Activated T-cell treated with anti-CD3 and anti-CD28 coated beads for 48 hours (primary cell): ENCODE data around the gene CEACAM3.

ENCODE experiments used
- DNase-seq: peaks from one replicate; pipeline ENCODE4 v3.0.0-alpha.2; 2020; ENCODE audit warnings: low read depth

Gene CEACAM3

DNA sequence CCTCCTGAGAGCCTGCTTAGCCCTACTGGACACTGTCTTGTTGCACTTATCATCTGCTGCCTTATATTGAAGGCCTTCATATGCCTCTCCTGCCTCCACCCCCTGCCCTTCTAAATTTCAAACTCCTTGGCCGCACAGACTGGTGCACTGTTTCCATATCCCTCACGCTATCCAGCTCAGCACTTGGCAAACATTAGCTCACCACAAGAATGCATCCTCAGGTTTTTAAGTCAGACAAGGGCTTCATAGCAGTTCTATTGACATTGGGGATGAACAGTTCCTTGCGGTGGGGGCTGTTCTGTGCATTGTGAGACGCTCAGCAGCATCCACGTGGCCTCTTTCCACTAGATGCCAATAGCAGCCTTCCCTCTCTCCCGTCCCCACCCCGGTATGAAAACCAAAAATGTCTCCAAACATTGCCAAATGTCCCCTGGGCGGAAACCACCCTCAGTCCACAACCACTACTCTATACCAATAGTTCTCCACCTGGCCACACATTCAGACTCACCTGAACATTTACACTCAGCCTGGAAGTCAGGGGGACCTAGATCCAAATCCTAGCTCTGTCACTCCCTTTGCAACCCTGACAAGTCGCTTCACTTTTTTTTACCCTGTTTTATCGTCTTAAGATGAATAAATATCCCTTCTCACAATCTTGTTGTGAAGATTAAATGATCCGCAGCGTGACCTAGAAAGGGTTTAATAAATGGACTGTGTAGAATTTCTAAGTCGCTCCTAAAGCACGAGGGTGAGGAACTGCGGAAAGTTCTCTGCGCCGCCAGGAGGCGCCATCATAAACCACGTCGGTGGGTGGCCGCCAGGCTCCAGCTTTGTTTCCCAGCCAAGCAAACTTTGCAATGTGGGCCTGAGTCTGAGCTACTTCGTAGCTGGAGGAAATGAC is 3.6 kb upstream of the CEACAM3 start:
- DNase-seq = peak; percentile 48

DNA sequence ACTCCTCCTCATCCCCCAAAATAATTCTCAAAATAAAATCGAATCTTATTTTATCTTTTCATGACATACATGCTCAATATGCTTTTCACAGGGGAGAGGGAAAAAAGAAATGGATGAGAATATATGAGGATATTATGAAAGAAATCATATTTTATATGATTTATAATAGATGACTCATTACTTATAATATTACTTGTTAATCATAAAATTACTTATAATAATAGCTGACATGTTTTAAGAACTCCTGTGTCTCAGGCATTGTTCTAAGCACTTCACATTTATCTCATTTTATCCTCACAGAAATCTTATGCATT is 3.0 kb upstream of the CEACAM3 start:
- DNase-seq = no peak

DNA sequence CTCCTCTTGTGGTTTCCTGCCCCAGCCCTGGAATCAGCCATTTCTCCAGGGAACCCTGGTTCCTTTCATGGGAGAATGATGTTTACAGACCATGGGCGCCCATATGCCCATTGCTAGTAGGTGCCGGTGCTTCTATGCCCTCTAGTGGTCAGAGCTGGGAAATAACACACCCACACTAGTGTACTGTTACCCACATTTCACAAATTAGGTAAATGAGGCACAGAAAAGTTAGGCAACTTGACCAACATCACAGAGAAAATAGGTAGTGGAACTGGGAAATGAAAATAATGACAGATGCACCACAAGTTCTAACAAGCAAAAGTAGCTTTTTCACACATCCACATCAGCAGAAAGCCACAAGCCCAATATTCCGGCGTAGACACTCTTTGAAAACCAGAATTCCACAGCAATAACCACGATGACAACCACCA is 1.3 kb upstream of the CEACAM3 start:
- DNase-seq = peak; percentile 35

DNA sequence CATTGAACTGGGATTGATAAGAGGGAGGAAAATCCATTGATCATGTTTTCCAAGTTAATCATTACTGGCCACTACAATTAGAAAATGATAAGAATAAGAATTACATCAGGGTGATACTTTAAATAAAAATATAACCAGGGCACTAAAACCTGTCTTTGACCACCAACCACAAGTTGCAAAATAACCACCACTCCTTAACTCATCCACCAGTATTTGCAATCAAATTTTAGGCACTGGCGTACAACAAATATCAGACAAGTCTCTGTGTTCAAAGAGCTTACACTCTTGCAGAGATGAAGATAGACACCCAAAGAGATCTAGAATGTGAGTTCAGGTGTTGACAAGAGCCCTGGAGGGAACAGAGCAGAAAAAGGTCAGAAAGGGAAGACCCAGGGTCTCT is 514 bp downstream of the CEACAM3 start:
- DNase-seq = no peak

DNA sequence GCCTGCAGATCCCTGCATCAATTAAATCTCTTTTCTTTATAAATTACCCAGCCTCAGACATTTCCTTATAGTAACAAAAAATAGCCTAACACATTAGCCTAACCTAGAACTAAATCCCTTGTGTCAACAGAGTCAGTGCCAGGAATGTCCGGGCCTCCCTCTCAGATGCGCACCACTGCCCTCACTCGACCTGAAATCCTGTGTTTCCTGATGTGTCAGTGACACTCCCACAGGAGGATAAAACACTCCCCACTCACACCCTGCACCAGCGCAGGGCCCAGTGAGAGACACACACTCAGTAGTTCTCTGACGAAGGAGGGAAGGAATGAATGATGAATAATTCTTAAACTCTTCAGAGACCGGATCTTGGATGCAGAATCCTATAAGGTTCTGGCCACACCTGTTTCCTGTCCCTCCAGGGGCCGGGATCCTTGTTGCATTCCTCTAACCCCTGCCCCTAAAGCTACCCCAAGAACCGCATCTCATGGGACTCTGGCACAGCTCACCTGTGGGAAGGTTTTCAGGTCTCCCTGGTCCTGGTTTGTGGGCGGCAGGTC is 3.1 kb downstream of the CEACAM3 start:
- no peak for DNase-seq

DNA sequence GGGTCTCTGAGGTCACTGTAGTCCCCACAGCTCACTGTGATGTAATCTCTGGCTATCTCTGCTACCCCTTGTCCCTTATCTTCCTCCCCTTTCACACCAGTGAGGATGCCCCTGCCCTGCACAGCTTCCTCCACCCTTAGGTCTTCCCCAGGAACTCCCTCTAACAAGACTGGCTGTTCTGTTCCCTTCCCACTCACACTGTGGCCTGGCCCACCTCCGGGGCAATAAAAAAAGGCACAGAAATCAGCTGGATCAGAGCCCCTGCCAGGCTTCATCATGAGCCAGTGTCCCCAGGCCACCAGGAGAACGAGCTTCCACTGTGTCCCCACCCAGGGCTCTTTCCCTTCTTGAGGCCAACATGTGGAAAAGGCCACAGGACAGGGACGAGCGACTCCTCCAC is 4.6 kb downstream of the CEACAM3 start:
- DNase-seq = no peak

DNA sequence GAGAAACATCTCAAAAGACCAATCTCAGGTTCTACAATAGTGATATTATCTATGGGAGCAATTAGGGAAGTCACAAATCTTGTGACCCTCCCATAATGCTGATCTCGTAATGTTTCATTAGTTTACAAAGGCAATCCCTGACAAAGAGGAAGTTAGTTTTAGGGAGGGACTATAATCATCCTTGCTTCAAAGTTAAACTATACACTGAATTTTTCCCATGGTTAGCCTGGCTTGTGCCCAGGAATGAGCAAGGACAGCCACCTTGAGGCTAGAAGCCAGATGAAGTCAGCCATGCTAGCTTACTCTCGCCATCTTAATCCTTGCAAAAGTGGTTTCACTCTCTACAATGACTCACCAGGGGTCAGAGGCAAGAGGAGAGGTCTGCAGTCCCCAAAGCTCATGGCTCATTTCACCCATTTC is 5.4 kb downstream of the CEACAM3 start:
- DNase-seq = no peak

DNA sequence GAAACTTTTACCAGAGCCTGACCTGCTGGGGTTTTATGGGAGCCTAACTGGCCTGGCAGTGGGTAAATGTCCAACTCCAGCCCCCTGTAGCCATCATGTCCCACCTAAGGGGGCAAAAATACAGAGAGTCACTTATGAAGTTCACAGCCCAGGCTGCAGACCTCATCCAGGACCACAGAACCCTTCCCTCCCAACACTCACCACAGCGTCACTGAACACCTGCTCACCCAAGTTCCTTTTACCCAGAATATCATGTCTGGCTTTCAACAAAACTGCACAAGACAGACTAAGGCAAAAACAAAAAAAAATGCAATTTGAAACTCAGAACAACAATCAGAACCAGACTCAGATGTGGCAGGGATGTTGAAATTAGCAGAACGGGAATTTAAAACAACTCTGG is 6.4 kb downstream of the CEACAM3 start:
- no peak for DNase-seq

DNA sequence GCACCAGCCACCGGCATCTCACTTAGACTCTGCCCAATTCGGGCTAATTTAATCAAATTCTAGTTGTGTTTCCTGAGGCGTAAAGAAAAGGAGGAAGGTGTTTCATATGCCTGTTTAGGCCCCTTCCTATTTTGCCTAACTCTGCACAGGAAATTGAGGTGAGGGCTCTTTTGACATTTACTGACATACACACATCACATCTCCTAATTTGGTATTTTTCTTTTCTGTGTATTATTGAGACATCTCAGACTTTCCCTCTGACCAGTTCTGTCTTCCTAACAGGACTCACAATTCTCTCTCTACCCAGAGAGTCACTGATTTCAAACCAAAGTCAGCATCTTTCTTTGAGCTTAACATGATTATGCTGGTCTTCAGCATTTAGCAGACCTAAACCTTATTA is 7.9 kb downstream of the CEACAM3 start:
- no peak for DNase-seq

DNA sequence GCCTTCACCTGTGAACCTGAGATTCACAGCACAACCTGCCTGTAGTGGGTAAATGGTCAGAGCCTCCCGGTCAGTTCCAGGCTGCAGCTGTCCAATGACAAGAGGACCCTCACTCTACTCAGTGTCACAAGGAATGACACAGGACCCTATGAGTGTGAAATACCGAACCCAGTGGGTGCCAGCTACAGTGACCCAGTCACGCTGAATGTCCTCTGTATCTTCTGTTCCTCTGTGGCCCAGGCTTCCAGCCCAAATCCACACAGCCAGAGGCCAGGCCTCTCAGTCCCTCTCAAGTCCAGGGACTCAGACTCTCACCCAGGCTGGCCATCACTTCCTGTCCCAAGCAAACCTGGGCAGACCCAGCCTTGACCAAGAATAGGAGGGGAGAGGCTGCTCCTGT is 10.8 kb downstream of the CEACAM3 start:
- DNase-seq = no peak

DNA sequence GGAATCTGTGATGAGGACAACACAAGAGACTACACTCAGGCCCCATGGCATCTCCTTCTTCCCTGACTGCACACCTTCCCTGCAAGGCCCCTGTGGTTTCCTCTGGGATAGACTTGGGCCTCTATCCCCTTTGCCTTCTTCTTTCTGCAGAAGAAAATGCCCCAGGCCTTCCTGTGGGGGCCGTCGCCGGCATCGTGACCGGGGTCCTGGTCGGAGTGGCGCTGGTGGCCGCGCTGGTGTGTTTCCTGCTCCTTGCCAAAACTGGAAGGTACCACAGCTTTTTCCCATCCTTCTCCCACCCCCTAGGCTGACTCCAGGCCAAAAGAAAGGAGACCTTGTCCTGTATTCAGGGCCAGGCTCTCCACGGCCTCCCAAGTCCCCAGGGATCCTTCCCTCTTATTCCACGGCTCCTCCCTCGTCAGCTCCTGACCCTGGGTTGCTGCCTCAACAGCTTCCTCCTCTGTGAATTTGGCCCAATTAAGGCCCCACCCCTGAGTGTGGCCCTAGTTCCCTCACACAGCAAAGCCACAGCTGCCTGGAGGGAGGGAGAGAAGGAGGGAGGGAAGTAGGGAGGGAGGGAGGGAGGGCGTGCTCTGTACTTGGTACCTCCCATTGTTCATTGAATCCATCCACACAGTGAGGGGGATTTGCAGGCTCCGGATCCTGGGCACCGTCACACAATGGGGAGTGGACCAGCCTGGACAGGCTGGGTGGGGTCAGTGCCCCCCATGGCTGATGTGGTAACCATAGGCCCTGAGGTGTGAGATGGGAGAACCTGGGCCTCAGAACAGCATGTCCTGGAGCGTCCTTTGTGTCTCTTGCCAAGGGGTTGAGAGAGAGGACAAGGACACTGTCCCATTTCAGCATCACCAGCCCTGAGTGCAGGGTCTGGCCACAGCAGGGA is 12.5 kb downstream of the CEACAM3 start:
- no peak for DNase-seq

DNA sequence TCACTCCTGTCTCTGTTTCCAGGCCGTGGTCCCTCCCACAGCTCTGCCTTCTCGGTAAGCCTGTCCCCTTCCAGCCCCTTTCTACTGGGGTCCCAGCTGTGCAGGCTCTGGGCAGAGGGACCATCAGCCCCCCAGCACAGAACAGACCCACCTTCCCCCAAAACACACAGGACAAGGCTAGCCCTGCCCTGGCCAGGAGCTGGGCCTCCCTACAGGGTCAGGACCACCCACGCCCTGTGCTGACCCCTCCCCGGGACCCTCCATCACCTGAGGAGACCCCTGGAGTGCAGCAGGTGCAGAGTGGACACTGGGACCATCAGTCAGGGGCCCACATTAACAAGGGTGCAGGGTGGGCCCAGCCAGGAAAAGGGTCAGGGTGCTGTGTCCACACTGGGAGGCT is 13.9 kb downstream of the CEACAM3 start:
- DNase-seq = no peak

DNA sequence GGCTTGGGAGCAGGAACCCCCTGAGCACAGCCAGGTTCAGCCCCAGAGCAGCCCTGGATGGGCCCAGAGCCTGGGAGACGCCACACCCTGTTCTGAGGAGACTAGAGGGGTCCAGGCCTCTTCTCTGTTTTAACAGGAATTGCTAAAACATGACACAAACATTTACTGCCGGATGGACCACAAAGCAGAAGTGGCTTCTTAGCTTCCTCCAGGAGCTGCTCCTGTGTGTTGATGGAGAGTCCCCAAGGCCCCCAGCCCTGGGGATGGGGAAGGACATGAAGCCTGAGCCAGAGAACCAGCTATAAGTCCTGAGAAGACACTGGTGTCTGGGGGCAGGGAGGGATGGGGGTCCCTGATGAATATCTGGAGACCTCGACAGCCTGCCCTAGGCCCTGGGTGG is 14.6 kb downstream of the CEACAM3 start:
- no peak for DNase-seq

DNA sequence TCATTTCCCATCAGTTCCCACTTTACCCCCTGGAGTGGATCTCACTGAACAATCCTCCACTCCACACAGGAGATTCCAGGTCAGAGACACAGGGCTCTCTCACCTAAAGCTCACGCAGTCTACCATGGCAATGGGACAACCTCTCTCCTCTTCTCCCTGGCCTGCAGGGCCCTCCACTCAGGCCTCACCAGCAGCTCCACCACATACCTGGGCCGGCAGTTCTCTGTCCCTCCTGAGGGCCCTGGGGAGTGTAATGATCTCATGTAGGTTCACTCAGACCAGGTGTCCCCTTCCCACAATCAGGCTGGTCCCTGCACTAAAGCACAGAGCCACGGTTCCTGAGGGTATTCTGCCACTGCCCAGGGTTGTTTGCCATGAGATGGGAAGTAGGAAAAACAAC is 15.6 kb downstream of the CEACAM3 start:
- DNase-seq = no peak

DNA sequence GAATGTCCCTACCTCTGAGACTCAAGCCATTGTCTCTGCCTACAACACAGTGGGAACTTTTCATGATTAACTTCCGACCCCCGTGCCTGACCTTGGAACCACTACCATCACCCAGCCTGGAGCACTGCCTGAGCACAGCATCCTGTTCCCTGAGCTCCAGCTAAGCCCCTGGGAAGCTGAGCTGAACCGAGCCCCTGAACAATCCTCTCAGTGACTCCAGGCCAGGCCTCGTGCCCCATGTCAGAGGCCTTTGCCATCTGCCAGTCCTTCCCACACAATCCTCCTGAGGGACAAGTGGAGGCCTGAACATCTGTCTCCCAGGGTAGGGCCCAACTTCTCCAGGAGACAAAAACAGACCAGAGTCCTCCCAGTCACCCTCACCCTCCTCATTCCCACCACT is 17.5 kb downstream of the CEACAM3 start:
- DNase-seq = no peak

DNA sequence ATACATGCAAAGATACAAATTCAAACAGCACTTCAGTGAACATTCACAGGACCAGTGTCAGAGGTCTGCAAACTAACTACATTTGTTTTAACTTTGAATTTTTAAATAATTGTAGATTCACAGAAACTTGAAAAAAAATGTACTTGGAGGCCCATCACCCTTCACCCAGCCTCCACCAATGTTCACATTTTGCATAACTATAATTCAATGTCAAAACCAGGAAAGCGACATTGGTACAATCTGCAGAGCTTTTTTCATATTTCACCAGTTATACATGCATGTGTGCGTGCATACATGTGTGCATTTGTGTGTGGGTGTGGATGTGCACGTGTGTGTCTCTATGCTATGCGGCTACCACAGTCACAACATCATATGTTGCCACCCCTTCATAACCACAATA is 18.9 kb downstream of the CEACAM3 start:
- DNase-seq = no peak

DNA sequence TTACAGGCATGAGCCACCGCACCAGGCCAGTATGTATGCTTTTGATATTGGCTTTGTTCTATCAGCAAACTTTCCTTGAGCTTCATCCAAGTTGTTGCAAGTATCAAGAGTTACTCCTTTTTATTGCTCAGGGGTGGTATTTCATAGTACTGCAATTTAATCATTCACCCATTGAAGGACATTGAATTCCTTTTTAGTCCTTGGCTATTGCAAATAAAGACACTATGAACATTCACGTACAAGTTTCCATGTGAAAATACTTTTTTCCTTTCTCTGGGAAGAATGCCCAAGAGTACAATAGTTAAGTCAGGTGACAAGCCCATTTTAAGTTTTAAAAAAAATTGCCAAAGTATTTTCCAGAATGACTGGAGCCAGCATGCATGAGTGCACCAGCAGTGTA is 20.4 kb downstream of the CEACAM3 start:
- no peak for DNase-seq

DNA sequence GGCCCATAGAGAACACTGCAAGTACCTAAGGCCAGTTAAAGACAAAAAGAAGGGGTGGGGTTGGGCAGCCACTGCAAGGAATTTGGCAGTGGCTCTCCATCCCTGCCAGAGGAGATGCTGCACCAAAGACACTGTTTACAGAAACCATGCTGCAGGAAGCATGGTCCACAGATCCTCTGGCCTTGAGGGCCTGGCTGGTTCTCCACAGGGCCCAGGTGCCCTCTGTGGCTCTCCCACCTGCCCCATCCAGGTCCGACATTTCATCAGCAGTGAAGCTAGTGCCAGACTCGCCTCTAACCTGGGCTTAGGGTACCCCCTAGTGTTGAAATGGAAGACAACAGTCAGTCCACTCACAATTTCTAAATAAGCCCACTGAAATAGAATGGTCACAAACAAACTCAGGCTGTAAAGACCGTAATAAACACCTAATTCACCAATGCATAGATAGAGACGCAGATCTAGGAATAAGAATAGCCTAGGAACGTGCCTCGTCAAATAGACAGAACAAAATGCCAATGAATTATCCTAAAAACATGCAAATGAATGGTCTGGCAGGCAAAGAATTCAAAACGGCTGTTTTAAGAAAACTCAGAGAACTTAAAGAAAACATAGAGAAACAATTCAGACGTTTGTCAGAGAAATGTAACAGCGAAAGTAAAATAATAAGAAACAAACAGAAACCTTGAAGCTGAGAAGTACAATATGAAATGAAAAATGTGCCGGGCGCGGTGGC is 24.8 kb downstream of the CEACAM3 start:
- peak; percentile 30 for DNase-seq

DNA sequence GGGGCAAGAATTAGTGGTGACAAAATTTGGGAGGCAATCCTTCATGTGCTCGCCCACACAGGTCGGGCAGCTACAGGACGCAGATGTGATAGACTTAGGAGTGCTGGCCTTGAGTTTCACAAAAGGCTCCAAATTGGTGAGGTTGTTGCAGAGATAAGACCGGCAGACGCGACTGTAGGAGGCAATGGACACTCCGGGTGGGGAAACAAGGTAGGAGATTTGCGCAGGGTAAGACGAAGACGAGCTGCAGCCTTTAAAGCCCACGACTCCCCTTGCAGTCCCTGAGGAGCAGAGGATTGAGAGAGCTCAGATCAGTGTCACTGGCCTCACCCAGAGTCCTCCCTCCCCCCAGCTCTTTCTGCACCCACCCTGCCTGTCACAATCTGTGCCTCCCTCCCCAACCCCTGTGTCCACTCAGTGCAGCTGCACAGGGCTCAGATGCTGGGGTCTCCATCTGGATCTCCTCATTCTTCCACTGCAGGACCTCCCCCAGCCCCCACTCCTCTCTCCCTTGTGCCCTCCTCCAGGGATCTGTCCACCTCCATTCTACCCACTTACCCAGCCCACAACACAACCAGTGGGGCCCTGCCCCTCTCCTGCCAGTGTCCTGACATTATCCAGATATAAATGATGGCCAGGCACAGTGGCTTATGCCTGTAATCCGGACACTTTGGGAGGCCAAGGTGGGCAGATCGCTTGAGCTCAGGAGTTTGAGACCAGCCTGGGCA is 41.8 kb downstream of the CEACAM3 start:
- no peak for DNase-seq

DNA sequence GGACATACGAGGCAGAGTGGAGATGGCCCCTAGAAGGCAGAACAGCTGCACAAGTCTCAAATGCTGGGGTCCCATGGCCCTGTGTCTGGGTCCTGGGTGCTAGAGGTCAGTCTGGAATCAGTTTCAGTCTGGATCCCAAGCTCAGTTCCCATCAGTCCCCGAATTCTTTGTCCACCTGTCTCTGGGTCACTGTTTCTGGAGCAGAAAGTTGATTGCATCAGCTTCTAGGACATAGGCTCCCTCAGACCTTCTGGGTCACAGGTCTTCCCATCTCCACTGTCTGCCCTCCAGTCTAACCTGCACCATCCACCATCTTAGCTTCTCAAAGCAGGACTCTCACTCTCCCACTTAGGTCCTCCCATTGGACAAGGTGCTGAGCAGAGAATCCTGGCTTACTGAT is 42.8 kb downstream of the CEACAM3 start:
- no peak for DNase-seq

DNA sequence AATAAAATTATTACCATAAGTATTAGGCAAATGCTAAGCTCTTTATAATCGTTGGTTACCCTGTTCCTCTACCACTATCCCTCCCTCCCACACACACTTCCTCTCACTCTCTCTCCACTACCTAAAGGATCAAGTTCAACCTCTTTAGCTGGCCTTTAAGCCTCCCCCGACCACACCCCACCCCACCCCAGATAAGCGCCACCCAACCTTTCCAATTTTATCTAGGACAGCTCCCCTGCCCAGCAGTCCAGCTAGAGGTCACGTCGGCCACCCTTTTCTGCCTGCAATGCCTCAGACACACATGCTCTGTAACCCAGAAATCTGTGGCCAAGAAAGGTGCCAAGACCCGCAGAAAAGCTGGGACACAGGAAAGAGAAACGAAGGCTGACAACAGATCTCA is 47.0 kb downstream of the CEACAM3 start:
- DNase-seq = no peak

DNA sequence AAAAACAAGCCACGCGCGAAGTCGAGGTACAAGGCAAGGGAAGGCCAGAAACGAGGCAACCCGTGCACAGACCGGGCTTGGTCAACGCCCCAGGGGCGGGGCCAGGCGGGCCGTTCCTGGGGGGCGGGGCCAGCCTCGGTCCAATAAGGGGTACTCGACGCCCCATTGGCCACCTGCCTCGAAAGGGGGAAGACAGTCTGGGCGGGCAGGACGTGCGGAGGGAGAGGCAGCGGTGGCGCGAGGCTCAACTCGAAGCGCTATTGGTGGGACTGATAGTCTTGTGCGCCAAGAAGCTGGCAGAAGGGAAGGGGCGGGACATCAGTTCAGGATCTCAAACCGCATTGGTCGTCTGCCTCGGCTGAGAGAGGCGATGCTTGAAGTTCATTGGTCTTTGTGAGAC is 48.2 kb downstream of the CEACAM3 start, which contains the start of gene LYPD4:
TSS of gene LYPD4 (minus strand) at position 83 of the 400 bp plus-strand sequence. CDS start 5,398 bp downstream, outside the sequence.
- no peak for DNase-seq
